ENCODE results near the gene HOXA10. TPM values are rescaled to one million over a fixed set of nuclear protein-coding genes. Genes with fewer than 3 reads are reported as not detected.

HOXA10 gene
- total RNA-seq, 1 experiment from 2014 or later: 9.5 TPM

- no peaks in the 10 kb centered on the region for H3K36me3 Mint-ChIP-seq (ENCODE audit: insufficient read depth, unreplicated experiment)
- BruUV-seq (replicated peaks): no TSS peak
- H3K27me3 ChIP-seq (replicated peaks; ENCODE audit: control insufficient read depth, insufficient read depth, low read length): no peaks in the 10 kb centered on the region
- peaks cover 22% of the 10 kb centered on the region for H3K4me1 ChIP-seq
- intact Hi-C loops (cut with micrococcal nuclease; ENCODE audit: unreplicated experiment): loop anchor here (1.0 kb wide), 1 partner anchor 366 kb away; no protein-coding TSS in a partner anchor
- no peaks in the 10 kb centered on the region for H3K36me3 ChIP-seq (ENCODE audit: control insufficient read depth, insufficient read depth, low read length)
- peak overlapping the region; percentile 30 for H3K4me3 ChIP-seq (ENCODE audit: low read depth, low read length)
- H3K27me3 Mint-ChIP-seq (ENCODE audit: insufficient read depth, unreplicated experiment): peaks cover 2% of the 10 kb centered on the region
- peaks cover 30% of the 10 kb centered on the region for H3K4me1 Mint-ChIP-seq (ENCODE audit: low read depth, unreplicated experiment)
- peak; percentile 72 to 80 for TF ChIP-seq CTCF (IDR thresholded peaks at IDR 0.05; ENCODE audit: insufficient read depth in 1 of 2, low read depth in 1 of 2, low read length in 1 of 2, severe bottlenecking in 1 of 2, unreplicated experiment in 1 of 2)
- POLR2A ChIA-PET: no interaction called here
- H3K9me3 ChIP-seq: no peaks in the 10 kb centered on the region
- H3K9me3 Mint-ChIP-seq (ENCODE audit: unreplicated experiment): no peaks in the 10 kb centered on the region
- peak overlapping the region; percentile 77 for H3K27ac Mint-ChIP-seq (ENCODE audit: unreplicated experiment)
- DNase-seq: peak; percentile 74
- H3K4me3 Mint-ChIP-seq (ENCODE audit: unreplicated experiment): peak overlapping the region; percentile 81
- CTCF ChIA-PET: interaction anchor here (0.8 to 1.0 kb wide), 3 partner anchors 11 to 364 kb away, joined by 3 to 4 read pairs (median 3); partner anchors contain the start of gene HOXA13
These were observed 36.4 kb upstream of the HOXA10 start for GRCh38 chr7:27210441-27211083.

GRCh38 chr7:27209933-27210440 lies 35.9 kb upstream of the HOXA10 start:
- H3K36me3 Mint-ChIP-seq (ENCODE audit: insufficient read depth, unreplicated experiment): no peaks in the 10 kb centered on the region
- peaks cover 2% of the 10 kb centered on the region for H3K27me3 Mint-ChIP-seq (ENCODE audit: insufficient read depth, unreplicated experiment)
- peak overlapping the region; percentile 81 for H3K4me3 Mint-ChIP-seq (ENCODE audit: unreplicated experiment)
- BruUV-seq (replicated peaks): no TSS peak
- POLR2A ChIA-PET: no interaction called here
- intact Hi-C loops (cut with micrococcal nuclease; ENCODE audit: unreplicated experiment): loop anchor here (1.0 kb wide), 1 partner anchor 366 kb away; no protein-coding TSS in a partner anchor
- peaks cover 30% of the 10 kb centered on the region for H3K4me1 Mint-ChIP-seq (ENCODE audit: low read depth, unreplicated experiment)
- Histone ChIP-seq H3K4me1 (peaks cover 22% of the 10 kb centered on the region), H3K27me3 (replicated peaks; ENCODE audit: control insufficient read depth, insufficient read depth, low read length) (no peaks in the 10 kb centered on the region), H3K4me3 (ENCODE audit: low read depth, low read length) (no peak overlapping the region; the same call in 1 of the 2 replicates), H3K36me3 (ENCODE audit: control insufficient read depth, insufficient read depth, low read length) (no peaks in the 10 kb centered on the region), H3K9me3 (no peaks in the 10 kb centered on the region)
- no peaks in the 10 kb centered on the region for H3K9me3 Mint-ChIP-seq (ENCODE audit: unreplicated experiment)
- no peak for TF ChIP-seq CTCF (IDR thresholded peaks at IDR 0.05; ENCODE audit: insufficient read depth in 1 of 2, low read depth in 1 of 2, low read length in 1 of 2, severe bottlenecking in 1 of 2, unreplicated experiment in 1 of 2)
- peak overlapping the region; percentile 77 for H3K27ac Mint-ChIP-seq (ENCODE audit: unreplicated experiment)
- CTCF ChIA-PET: interaction anchor here (0.7 to 1.0 kb wide), 3 partner anchors 10 to 267 kb away, joined by 3 to 4 read pairs (median 4); partner anchors contain the start of gene HOXA13
- no peak for DNase-seq

GRCh38 chr7:27208998-27209397 lies 34.9 kb upstream of the HOXA10 start:
- Mint-ChIP-seq H3K27ac (ENCODE audit: unreplicated experiment) (no peak overlapping the region), H3K4me3 (ENCODE audit: unreplicated experiment) (no peak overlapping the region), H3K27me3 (ENCODE audit: insufficient read depth, unreplicated experiment) (peaks cover 4% of the 10 kb centered on the region), H3K9me3 (ENCODE audit: unreplicated experiment) (no peaks in the 10 kb centered on the region), H3K4me1 (ENCODE audit: low read depth, unreplicated experiment) (peaks cover 30% of the 10 kb centered on the region), H3K36me3 (ENCODE audit: insufficient read depth, unreplicated experiment) (no peaks in the 10 kb centered on the region)
- Histone ChIP-seq H3K4me3 (ENCODE audit: low read depth, low read length) (no peak overlapping the region), H3K4me1 (peaks cover 22% of the 10 kb centered on the region), H3K36me3 (ENCODE audit: control insufficient read depth, insufficient read depth, low read length) (no peaks in the 10 kb centered on the region), H3K27me3 (replicated peaks; ENCODE audit: control insufficient read depth, insufficient read depth, low read length) (no peaks in the 10 kb centered on the region), H3K9me3 (no peaks in the 10 kb centered on the region)
- intact Hi-C loops (cut with micrococcal nuclease; ENCODE audit: unreplicated experiment): no loop called here
- POLR2A ChIA-PET: no interaction called here
- CTCF ChIA-PET: interaction anchor here (0.6 to 1.0 kb wide), 3 partner anchors 13 to 1346 kb away, joined by 3 to 6 read pairs (median 3); no protein-coding TSS in a partner anchor
- BruUV-seq (replicated peaks): no TSS peak
- DNase-seq: no peak
- no peak for TF ChIP-seq CTCF (IDR thresholded peaks at IDR 0.05; ENCODE audit: insufficient read depth in 1 of 2, low read depth in 1 of 2, low read length in 1 of 2, severe bottlenecking in 1 of 2, unreplicated experiment in 1 of 2)

Measured in Caco-2 (cell line).